HG03064 (cell line): ENCODE results near the gene NIN.

Experiments used
- ATAC-seq: cut with Tn5 transposase; IDR thresholded peaks from one replicate; pipeline ENCODE4 v1.9.1; 2021; ENCODE audit warnings: low read depth; ENCODE audit not compliant: unreplicated experiment

NIN gene

DNA sequence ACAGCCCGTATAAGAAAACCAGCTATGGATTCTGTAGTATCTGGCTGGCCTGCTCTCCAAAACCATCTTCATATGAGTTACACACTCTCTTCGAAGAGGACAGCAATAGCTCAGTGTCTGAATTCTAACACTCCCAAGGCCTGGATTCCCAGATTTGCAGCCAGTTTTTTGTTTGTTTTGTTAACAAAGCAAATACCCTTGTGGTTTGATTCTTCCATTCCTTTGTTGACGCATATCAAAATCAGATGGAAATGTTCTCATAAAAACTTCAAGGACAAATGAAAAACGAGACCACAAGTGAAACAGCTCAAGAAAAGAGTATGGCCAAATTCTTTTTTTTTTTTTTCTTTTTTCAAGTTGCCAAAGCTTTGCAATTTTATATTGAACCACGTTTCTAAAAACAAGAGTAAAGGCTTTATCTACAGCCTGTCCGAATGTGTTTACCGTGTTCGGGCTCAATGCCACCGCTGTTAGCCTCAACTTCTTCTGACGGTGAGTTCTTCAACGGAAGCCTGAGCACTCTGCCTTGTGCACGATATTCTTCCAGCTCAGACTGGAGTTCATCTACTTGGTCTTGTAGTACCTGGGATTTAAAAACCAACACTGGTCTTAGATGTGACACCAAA, 67.5 kb downstream of the NIN start:
- ATAC-seq = no peak

DNA sequence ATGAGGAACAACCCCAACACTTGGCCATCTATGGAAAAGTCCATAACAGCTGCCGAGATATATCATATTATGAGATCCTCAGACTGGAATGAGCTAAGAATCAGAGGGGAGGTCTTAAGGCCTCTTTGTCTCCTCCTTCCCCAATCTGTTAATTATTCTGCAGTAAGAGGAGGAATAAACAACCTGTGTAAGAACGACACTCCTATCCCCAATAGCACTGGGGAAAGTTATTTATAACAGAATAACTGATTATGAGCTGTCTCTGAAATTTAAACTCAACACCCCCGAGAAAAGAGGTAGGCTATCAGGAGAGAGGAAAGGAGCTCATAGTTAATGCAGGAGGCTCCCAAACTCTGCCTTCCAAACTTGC, 68.0 kb downstream of the NIN start:
- no peak for ATAC-seq

DNA sequence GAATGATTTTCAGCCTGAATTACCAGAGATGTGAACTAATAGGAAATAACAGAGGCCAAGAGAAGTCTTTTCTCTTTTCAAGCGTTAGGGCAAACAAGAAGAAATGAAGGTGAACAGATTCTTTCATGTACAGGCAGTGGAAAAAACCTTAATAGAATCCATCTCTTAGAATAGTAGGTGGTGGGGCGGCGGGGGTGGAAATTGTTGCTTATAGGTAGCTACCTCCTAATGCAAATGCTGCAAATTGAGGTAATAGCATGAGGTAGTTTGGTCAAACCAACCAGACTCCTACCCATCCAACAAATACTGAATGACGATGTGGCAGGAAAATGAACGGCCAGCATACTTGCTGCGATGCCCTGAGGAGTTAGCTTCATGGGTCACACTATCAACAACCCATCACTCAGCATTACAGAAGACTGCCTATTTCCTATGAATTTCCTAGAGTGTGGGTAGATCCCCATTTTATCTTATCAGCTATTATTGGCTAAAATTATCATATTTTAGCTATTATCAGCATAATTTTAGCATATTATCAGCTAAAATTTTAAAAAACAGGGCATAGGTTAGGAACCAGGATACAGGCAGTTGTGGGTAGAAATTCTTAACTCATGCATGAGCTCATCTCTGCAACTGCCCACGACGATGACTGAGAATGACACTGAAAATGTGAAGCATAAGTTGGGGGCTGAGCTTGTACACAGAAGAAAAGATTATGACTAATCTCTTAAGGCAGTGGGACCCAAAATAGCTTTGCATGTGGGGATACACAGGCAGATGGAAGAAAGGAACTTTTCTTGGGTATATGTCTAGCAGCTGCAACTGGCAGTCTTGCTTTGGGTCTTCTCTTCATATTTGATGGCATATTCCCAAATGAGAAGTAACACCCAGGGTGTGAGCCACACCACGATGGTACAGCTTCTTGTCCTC, 68.7 kb downstream of the NIN start:
- ATAC-seq = peak; percentile 75

DNA sequence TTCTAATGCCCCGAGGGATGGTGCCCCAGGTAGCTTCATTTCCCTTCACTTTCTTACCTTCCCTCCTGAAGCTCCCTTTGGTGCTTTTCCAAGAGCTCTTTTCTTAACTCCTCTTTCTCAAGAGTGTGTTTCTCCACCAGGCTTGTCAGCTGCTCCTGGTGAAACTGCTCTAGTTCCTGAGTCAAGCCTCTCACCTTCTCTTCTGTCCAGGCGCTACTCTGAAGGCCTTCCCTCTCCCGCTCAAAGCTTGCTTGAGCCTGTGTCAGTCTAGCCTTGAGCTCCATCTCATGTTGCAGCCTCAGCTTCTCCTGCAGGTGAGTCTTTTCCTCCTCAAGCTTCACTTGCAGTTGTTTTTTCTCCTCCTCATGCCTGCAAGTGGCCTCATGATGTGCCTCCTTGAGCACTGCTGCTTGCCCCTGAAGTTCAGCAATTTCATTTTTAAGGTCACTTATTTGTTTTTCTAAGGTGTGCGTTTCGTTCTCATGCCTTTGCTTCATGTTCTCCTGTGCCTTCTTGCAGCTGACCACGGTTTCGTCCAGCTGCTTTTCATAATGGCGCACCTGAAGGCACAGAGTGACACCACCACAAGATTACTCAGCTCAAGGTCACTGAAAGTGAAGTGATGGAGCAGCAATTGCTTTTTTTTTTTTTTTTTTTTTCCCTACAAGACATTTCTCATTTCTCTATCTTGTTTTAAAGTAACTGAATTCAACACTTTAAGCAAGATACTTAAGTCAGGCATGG, 71.0 kb downstream of the NIN start:
- no peak for ATAC-seq

DNA sequence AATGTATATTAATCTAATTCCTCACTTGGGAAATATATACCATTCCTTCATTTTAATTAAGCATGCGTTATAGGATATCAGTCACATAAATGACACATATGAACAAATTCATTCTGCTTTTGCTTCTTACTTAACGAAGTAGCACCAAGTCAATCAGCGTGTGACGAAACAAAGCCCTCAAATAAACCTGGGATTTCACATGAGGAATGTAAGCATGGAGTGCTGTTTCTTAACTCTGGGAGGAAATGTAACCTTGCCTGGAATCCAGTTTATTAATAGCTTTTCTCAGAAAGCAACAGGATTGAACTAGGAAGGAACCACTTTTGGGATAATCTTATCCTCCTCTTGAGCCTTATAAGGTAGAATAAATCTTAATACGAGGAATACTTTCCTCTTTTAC, 72.0 kb downstream of the NIN start:
- no peak for ATAC-seq

DNA sequence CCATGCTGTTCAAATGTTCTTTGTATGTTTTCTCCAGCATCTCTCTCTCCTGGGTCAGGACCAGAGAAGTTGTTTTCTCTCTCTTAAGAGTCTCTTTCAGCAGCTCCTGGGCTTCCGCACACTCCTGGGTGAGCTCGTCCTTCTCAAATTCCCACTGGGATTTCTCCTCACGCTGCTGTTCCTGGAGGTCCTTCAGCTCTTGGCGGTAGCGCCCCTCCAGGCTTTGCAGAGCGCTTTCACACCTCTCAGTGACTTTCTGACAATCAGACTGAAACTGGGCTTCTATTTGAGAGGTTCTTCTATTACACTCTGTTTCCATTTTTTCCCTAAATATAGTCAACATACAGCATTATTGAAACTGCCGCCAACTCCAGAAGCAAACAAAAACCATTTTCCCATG, 72.7 kb downstream of the NIN start:
- ATAC-seq = no peak

DNA sequence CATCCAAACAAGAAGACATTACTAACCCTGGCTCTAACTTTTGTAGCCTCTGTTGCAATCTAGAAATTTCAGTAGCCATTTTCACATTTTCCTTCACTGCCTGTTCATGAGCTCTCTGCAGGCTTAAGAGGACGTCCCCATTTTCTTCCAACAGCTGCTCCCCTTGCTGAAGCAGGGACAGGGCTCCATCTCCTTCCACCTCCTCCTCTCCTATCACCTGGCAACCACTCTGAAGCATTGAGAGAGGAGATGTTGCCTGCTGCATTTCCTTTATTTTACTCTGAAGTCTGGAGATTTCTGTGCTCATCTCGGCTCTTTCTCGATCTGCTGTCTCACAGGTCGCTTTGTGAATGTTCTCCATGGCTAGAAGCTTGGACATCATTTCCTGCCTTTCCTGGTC, 73.3 kb downstream of the NIN start:
- ATAC-seq = no peak

DNA sequence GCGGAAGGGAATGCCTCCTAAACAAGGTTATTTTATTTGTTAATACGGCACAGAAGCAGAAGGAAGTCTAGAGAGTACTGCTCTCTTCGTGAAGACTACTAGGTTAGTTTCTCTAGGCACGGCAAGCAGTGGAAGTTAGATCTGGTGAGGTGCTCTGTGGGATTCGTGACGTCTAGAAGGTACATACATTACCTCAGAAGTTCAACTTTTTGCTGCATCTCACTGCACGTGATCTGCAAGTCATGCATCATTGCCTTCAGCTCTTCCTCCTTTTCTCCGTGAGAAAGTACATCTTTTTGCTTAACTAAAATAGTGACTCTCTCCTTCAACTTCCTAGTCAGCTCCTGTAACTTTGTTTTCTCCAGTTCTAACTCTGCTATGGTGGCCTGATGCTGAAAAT, 74.7 kb downstream of the NIN start:
- no peak for ATAC-seq

DNA sequence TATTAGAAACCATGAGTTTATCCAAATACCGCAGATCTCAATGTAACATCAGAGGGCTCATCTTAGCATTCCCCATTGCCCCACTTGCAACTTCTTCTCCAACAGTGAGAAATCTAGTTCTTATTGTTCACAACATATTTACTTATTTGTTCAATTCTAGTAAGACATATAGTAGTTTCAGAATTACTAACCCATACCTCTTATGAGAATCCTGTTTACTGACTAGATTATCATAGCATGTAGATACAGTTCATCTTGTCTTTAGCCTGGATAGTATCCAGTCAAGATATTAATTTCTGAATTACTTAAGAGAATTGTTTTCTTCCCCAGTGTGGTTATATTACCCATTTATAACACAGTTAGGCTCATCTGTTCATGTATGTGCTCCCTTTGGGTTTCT, 80.6 kb downstream of the NIN start:
- no peak for ATAC-seq

DNA sequence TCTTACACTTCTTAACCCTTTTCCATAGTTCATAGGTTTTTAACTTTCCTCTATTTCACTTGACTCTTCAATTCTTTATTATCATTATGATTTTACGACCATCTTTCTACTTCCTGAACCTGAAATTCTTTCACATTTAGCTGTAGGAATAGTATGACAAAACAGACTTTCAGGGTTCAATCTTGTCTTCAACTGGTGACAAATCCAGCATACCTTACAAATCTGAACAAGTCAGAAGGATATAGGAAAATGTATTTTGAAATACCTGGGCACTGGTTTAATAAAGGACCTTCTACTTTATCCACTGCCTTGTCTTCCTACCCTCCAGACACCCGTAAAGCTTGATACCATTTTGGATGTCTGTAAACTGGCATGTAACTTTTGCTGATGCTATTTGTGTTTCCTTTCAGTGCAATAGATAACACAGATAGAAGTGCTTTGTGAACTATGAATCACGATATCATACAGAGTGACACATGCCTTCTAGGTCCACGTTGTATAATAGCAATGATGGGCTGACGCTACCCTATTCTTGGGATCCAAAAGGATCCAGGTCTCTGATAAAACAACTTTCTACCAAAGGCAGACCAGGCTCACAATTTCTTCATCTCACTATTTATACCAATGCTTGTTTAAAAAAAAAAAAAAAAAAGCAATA, 85.4 kb downstream of the NIN start:
- no peak for ATAC-seq

DNA sequence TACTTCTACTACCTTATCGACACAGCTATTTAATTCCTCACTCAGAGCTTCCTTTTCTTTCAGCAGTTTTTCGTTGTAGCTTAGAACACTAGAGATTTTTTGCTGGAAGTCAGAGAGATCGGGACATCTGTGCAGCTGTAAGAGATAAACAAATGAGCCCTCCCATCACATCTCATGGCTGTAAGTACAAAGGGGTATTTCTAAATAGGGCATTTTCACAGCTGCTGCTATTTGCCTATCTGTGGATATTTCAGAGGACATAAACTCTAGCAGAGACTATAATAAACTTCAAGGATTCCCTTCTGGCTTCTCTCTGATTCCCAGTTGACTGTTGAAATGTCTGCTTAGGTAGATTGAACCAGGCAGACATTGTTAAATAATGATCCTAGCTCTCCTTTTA, 86.7 kb downstream of the NIN start:
- ATAC-seq = no peak

DNA sequence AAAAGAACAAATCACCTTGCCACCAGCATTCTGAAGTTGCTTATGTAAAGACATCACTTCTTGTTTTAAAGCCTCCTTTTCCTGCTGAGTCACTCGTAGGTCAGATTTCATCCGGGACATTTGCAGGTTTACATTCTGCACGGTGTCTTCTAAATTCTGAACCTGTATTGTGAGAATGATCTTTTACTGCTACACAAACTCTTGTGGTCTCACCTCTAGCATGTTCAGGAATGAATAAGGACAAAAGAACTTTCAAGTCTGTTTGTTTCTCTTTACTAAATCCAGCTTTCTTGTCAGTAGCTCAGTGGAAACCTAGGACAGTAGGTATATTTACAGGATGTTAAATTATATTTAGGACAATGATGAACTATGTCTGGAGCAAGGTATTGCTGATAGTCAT, 89.4 kb downstream of the NIN start:
- no peak for ATAC-seq

DNA sequence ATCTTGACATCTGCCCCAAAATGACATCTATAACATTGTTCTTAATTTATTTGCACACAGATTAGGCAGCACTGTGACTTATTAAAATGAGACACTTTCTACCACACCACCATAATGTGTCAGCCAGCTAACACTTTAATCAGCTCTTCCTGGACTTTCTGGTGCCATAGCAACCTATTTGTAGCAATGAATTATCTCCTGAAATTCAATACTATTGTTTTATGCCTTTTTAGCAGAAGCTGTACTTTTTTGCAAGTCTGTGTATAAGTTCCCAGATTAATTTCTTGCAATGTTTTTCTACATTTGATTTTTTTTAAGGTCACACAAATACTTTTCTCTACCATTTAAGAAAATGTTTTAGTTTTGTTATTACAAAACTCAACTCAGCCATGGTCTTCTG, 90.1 kb downstream of the NIN start:
- ATAC-seq = no peak

DNA sequence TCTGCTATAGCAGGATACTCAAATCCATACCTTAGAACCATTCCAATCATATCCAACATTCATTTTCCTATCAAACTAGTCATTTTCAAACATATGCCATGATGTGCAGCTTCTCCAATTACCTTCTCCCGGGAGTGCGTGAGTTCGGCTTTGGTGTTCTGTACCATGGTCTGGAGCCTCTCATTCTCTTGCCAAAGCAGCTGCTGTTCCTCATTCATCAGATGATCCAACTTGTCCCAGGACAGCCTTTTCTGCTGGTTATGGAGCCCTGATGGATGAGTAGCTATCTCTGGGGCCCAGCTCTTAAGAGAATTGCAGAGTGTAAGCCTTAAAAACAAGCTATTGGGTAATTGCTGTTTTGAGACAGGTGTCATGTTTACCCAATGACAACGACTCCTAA, 91.8 kb downstream of the NIN start:
- ATAC-seq = no peak

DNA sequence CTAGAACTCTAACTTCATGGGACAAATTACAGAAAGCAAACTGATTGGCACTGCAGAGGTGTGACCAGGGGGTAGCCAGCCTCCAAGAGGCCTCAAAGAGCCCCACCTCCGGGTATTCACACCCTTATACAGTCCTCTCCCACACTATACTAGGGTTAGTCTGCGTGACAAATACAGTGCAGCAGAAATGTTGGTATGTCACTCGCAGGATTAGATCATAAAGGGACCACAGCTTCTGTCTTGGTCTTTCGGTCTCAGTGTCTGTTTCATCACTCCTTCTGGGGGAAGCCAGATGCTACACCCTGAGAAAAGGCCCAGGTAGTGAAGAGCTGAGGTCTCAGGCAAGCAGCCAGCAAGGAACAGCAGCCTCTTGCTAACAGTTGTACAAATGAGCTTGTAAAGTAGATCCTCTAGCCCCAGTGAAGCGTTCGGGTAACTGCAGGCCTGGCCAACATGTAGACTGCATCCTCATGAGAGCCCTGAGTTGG, 94.0 kb downstream of the NIN start:
- peak; percentile 88 for ATAC-seq

DNA sequence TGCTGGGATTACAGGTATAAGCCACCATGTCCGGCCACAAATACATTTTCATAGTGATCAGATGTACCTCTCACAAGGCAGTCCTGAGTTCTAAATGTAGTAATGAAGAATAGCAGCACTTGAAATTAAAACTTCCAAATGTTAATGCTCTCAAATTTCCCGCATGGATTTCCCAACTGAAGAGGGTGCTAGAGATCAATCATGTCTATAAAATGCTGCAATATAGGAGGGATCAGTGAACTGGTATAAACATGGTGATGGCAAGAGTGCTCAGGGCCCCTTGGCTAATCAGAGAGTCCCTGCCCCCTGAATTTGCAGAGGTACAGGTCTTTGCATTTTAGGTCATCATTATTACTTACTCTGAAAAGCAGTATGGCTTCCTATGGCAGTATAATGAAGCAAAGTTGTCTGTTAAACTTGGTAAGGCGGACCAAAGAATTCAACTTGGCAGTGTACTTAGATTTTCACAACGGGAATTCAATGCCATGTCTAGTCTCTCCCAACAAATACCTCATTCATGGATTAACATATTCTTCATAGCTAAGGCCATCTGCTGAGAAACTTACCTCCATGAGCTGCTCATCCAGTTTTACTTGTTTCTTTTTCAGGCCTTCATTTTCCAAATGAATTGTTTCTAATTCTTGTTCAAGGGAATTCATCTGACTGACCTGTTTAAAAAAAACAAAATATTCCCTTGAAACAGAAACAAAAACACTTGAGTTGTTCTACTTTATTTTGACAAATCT, 95.8 kb downstream of the NIN start:
- ATAC-seq = no peak

DNA sequence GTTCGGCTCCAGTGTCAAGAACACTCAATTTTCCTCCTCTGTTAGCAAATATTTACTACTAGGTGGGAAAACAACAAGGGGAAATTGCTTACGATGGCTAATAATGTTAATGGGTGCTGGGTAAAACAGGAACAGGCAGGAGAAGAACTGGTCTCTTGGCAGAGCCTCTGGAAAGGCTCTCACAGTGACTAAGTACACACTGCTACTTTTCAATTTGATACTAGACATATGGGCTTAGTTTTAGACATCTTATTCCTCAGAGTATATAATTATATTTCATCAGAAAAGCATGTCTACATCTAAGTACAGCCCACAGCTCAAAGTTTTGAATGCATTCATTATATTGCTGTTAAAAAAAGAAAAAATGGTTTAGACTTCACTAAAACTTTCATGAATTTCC, 97.5 kb downstream of the NIN start:
- no peak for ATAC-seq

DNA sequence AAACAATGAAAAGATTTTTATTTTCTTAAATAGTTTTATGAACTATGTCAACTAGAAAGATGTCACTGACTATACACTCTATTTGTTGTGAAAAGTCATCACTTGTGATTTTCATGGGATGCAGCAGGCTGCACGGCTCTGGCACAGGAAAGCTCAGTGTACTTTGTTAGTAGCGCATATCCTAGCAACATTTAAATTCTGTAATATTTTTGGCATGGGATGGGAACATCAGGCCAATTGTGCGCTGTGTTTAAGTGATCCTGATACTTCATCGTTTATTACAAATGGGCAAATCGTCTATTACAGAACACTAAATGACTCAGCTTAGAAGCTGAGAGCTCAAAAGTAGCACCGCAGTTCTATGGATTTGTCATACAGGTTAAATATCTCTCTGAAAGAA, 102.1 kb downstream of the NIN start:
- ATAC-seq = no peak

DNA sequence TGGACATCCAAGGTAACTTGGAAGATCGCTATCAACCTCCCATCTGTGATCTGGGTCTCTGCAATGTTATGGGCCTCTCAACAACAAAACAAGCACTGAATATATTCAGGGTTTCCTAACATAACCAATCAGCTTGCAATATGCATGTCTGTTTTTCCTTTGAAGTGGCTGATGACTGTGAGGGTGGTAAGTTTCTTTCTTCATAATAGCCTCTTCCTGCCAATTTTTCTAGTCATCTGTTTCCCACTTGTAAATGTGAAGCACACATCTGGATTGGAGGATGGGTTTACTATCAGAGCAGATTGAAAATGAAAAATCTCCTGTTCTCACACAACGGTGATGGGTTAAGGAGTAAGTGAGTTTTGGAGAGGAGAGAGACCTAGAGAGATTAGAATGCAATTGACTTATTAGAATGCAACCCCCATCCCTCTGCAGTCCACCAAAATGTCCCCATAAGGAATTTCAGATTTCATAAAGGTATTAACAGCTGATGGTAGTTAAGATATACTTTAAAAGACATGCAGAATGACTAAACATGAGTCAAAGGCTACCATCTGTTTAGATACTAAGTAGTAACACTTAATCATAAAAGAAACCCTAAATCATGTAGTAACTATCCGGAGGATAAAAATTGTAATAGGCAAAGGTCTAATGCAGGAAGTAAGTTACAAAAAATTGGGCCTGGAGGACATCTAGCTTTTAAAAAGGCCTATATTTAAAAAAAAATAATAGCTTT, 104.4 kb downstream of the NIN start:
- no peak for ATAC-seq

DNA sequence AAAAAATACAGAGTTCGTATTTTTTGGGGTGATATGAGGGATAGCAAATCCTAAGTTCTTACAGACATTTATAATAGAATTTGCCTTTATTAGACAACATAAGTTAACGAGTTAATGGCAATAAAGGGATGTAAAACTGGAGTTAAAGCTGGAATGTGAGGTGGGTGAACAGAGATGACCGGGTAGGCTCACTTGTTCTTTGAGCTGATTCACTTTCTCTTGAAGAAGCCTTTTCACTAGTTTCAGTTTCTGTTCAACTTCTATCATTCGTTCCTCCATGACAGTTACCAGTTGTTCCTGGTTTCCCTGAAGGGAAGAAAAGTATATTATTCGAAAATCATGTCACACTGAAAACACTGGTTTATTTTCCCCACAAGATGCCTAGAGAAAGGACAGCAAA, 105.2 kb downstream of the NIN start:
- no peak for ATAC-seq
